ENCODE measurements around the gene NUP50. TPM values are rescaled to one million over a fixed set of nuclear protein-coding genes. Genes with fewer than 3 reads are reported as not detected.

Gene NUP50
- total and polyA plus RNA-seq, 2 of the 13 experiments (the other 11 are each of a cell fraction or from before 2014, with no cell fraction given), result 14.2 to 52.4 TPM

- TF ChIP-seq, protein P1, sequence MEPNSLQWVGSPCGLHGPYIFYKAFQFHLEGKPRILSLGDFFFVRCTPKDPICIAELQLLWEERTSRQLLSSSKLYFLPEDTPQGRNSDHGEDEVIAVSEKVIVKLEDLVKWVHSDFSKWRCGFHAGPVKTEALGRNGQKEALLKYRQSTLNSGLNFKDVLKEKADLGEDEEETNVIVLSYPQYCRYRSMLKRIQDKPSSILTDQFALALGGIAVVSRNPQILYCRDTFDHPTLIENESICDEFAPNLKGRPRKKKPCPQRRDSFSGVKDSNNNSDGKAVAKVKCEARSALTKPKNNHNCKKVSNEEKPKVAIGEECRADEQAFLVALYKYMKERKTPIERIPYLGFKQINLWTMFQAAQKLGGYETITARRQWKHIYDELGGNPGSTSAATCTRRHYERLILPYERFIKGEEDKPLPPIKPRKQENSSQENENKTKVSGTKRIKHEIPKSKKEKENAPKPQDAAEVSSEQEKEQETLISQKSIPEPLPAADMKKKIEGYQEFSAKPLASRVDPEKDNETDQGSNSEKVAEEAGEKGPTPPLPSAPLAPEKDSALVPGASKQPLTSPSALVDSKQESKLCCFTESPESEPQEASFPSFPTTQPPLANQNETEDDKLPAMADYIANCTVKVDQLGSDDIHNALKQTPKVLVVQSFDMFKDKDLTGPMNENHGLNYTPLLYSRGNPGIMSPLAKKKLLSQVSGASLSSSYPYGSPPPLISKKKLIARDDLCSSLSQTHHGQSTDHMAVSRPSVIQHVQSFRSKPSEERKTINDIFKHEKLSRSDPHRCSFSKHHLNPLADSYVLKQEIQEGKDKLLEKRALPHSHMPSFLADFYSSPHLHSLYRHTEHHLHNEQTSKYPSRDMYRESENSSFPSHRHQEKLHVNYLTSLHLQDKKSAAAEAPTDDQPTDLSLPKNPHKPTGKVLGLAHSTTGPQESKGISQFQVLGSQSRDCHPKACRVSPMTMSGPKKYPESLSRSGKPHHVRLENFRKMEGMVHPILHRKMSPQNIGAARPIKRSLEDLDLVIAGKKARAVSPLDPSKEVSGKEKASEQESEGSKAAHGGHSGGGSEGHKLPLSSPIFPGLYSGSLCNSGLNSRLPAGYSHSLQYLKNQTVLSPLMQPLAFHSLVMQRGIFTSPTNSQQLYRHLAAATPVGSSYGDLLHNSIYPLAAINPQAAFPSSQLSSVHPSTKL (CRISPR knock-in tag; IDR thresholded peaks at IDR 0.05), result 0 out of 2 replicates have a peak, but pooled peaks have one; percentile 20
- TF ChIP-seq ISL2 (CRISPR knock-in tag; IDR thresholded peaks at IDR 0.05) (no peak), NCOA1 (CRISPR knock-in tag; IDR thresholded peaks at IDR 0.05) (no peak), TEAD3 (CRISPR knock-in tag; optimal IDR thresholded peaks at IDR 0.05; ENCODE audit: borderline replicate concordance) (no peak), SALL2 (CRISPR knock-in tag; IDR thresholded peaks at IDR 0.05) (no peak), CCAR2 (optimal IDR thresholded peaks at IDR 0.05; ENCODE audit: low read depth, low read length) (no peak), TBX2 (CRISPR knock-in tag; IDR thresholded peaks at IDR 0.05; ENCODE audit: borderline replicate concordance) (no peak), ZNF589 (CRISPR knock-in tag; conservative IDR thresholded peaks at IDR 0.05) (no peak), ZFP36 (IDR thresholded peaks at IDR 0.05; ENCODE audit: borderline replicate concordance, low read depth, low read length, partially characterized antibody) (no peak), ZNF33A (CRISPR knock-in tag; IDR thresholded peaks at IDR 0.05; ENCODE audit: borderline replicate concordance) (no peak), RAD21 (CRISPR knock-in tag; IDR thresholded peaks at IDR 0.05) (no peak), ZNF263 (CRISPR knock-in tag; IDR thresholded peaks at IDR 0.05) (no peak), ZNF253 (CRISPR knock-in tag; IDR thresholded peaks at IDR 0.05; ENCODE audit: borderline replicate concordance) (no peak), HNF4A (CRISPR knock-in tag; IDR thresholded peaks at IDR 0.05) (peak; percentile 31; the same call in 1 of the 2 replicates), NFKB2 (CRISPR knock-in tag; IDR thresholded peaks at IDR 0.05; ENCODE audit: borderline replicate concordance) (no peak), CEBPB (IDR thresholded peaks at IDR 0.05; ENCODE audit: borderline replicate concordance, low read depth, low read length) (peak; percentile 79), ZNF629 (CRISPR knock-in tag; conservative IDR thresholded peaks at IDR 0.05) (no peak), ARID2 (CRISPR knock-in tag; IDR thresholded peaks at IDR 0.05; ENCODE audit: borderline replicate concordance) (no peak), FOXK2 (IDR thresholded peaks at IDR 0.05) (no peak), BRD4 (CRISPR knock-in tag; IDR thresholded peaks at IDR 0.05) (no peak), REXO4 (CRISPR knock-in tag; IDR thresholded peaks at IDR 0.05; ENCODE audit: borderline replicate concordance) (no peak), PRPF4 (IDR thresholded peaks at IDR 0.05; ENCODE audit: low read depth, low read length, poor library complexity, severe bottlenecking) (no peak), RARA (CRISPR knock-in tag; IDR thresholded peaks at IDR 0.05) (peak; percentile 53), SMAD3 (CRISPR knock-in tag; IDR thresholded peaks at IDR 0.05) (no peak), CREB1 (IDR thresholded peaks at IDR 0.05) (no peak), CREB1 (CRISPR knock-in tag; IDR thresholded peaks at IDR 0.05) (no peak), ZNF546 (CRISPR knock-in tag; conservative IDR thresholded peaks at IDR 0.05) (no peak), HHEX (CRISPR knock-in tag; IDR thresholded peaks at IDR 0.05) (no peak), MTA3 (CRISPR knock-in tag; IDR thresholded peaks at IDR 0.05) (no peak), KLF12 (CRISPR knock-in tag; IDR thresholded peaks at IDR 0.05; ENCODE audit: borderline replicate concordance) (no peak), ZFYVE20 (CRISPR knock-in tag; IDR thresholded peaks at IDR 0.05; ENCODE audit: borderline replicate concordance, low read depth) (no peak), GATAD2A (CRISPR knock-in tag; IDR thresholded peaks at IDR 0.05) (0 out of 2 replicates have a peak, but pooled peaks have one; percentile 32)
Measured at GRCh38 chr22:45179276-45180049, 15.7 kb downstream of the NUP50 start (continued).
